Gastroesophageal sphincter (tissue), 3 donors: ENCODE results near the gene HCFC1R1.

ENCODE experiments used
- EP300 ChIP-seq: sonication (generic); formaldehyde crosslinking; IDR thresholded peaks from one replicate; pipeline ENCODE4 v1.6.1; 2017; ENCODE audit warnings: antibody characterized with exemption, mild to moderate bottlenecking
- POLR2A ChIP-seq, 2 donors: fragments of 450-650 bp; IDR thresholded peaks; one replicate each; pipeline ENCODE4 v1.6.1; 2017; ENCODE audit warnings: antibody characterized with exemption in 2 of 2, mild to moderate bottlenecking in 2 of 2, moderate library complexity in 1 of 2
- POLR2AphosphoS5 ChIP-seq: sonication (generic); formaldehyde crosslinking; IDR thresholded peaks from one replicate; pipeline ENCODE4 v1.6.1; 2017; ENCODE audit warnings: antibody characterized with exemption
- TF ChIP-seq, protein P1 (sequence below), 4 experiments: fragments of 200-600 bp in 2 of 4; fragments of 450-650 bp in 2 of 4; sonication (generic) in 1 of 4; IDR thresholded peaks; one replicate each; pipeline ENCODE4 v1.5.1; 2017 to 2019; ENCODE audit warnings: antibody characterized with exemption in 4 of 4, mild to moderate bottlenecking in 2 of 4, moderate library complexity in 2 of 4

DNA sequence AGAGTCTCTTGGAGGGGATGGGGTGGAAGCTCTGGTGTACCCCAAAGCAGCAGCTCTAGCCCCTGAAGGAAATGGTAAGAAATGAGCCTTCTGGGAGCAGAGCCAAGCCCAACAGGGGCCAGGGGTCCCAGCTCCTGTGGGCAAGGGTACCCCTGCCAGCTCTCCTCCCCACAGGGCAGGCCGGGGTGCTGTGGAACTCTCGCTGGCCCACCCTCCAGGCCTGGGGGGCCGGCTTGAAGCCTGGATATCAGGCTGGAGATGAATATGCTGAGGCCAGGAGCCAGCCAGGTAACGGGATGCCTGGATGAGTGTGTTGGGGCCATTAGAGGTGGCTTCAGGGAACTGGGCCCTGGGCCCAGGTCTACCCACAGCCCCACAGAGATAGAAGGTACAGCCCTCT lies 23.2 kb downstream of the HCFC1R1 start:
- TF ChIP-seq, protein P1, sequence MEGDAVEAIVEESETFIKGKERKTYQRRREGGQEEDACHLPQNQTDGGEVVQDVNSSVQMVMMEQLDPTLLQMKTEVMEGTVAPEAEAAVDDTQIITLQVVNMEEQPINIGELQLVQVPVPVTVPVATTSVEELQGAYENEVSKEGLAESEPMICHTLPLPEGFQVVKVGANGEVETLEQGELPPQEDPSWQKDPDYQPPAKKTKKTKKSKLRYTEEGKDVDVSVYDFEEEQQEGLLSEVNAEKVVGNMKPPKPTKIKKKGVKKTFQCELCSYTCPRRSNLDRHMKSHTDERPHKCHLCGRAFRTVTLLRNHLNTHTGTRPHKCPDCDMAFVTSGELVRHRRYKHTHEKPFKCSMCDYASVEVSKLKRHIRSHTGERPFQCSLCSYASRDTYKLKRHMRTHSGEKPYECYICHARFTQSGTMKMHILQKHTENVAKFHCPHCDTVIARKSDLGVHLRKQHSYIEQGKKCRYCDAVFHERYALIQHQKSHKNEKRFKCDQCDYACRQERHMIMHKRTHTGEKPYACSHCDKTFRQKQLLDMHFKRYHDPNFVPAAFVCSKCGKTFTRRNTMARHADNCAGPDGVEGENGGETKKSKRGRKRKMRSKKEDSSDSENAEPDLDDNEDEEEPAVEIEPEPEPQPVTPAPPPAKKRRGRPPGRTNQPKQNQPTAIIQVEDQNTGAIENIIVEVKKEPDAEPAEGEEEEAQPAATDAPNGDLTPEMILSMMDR (IDR thresholded peaks at IDR 0.05) = no peak
- TF ChIP-seq POLR2AphosphoS5 (no peak), EP300 (no peak), POLR2A (IDR thresholded peaks at IDR 0.05) (no peak)
